NCI-H1417 (cell line): Measurements from ENCODE around the gene PFDN2.

Experiments used
- DNase-seq, 3 experiments: peaks; one replicate each; lab custom pipeline; 2025; lab: John Stamatoyannopoulos, UW

The PFDN2 gene

GRCh38 chr1:161117759-161118581, at the start of gene PFDN2, which contains the start of gene NIT1:
TSS of gene PFDN2 (minus strand) at chr1:161118037. CDS start at chr1:161118026, 11 bp downstream.
TSS of gene NIT1 (plus strand) at chr1:161118105. CDS start at chr1:161118177, 72 bp downstream.
- DNase-seq: peak; percentile 85 to 94 (median 87)

GRCh38 chr1:161166669-161167548, 49.1 kb upstream of the PFDN2 start:
- DNase-seq: peak; percentile 32 to 64 (median 62)

GRCh38 chr1:161165742-161166668, 48.2 kb upstream of the PFDN2 start, which contains the start of gene PPOX:
TSS of gene PPOX (plus strand) at chr1:161166426. CDS start at chr1:161166848, 422 bp downstream.
- peak; percentile 95 to 100 (median 99) for DNase-seq

- DNase-seq: no peak
These were observed 47.2 kb upstream of the PFDN2 start for GRCh38 chr1:161164901-161165610.

- no peak for DNase-seq
These were observed 46.0 kb upstream of the PFDN2 start for GRCh38 chr1:161163793-161164192.

GRCh38 chr1:161162806-161163205, 45.0 kb upstream of the PFDN2 start:
- no peak for DNase-seq

GRCh38 chr1:161162052-161162451, 44.2 kb upstream of the PFDN2 start:
- DNase-seq: no peak

GRCh38 chr1:161161652-161162051, 43.8 kb upstream of the PFDN2 start:
- DNase-seq: no peak

GRCh38 chr1:161160671-161161145, 42.9 kb upstream of the PFDN2 start:
- DNase-seq: no peak

- no peak for DNase-seq
These were observed 42.0 kb upstream of the PFDN2 start for GRCh38 chr1:161159913-161160243.

GRCh38 chr1:161159087-161159912, 41.5 kb upstream of the PFDN2 start, which contains the start of gene USP21:
TSS of gene USP21 (plus strand) at chr1:161159500. CDS start at chr1:161160641, 1,141 bp downstream.
- peak; percentile 91 to 99 (median 96) for DNase-seq

GRCh38 chr1:161158316-161159010, 40.6 kb upstream of the PFDN2 start:
- peak in 1 of 3 experiments; percentile 41 for DNase-seq

GRCh38 chr1:161157867-161158266, 40.0 kb upstream of the PFDN2 start:
- no peak for DNase-seq

GRCh38 chr1:161153682-161154337, 36.0 kb upstream of the PFDN2 start, which contains the start of gene UFC1:
TSS of gene UFC1 (plus strand) at chr1:161153978. CDS start at chr1:161153998, 20 bp downstream.
- peak; percentile 90 to 98 (median 94) for DNase-seq

- peak in 1 of 3 experiments; percentile 39 for DNase-seq
These were observed 35.3 kb upstream of the PFDN2 start for GRCh38 chr1:161153176-161153575.

- DNase-seq: no peak
These were observed 28.0 kb upstream of the PFDN2 start for GRCh38 chr1:161145832-161146231.

GRCh38 chr1:161140755-161141400, 23.0 kb upstream of the PFDN2 start:
- DNase-seq: no peak

- peak; percentile 25 to 63 (median 56) for DNase-seq
These were observed 21.9 kb upstream of the PFDN2 start for GRCh38 chr1:161139766-161140165.
